ENCODE measurements around the gene CALR. TPM values are rescaled to one million over a fixed set of nuclear protein-coding genes. Genes with fewer than 3 reads are reported as not detected.
A peak's percentile ranks its signal among the peaks of the same experiment; 100 is the strongest.

The CALR gene
- total and polyA plus RNA-seq, 9 of the 15 experiments (the other 6 are each of a cell fraction or from before 2014, with no cell fraction given) = 126 to 811 (median 642) TPM

DNA sequence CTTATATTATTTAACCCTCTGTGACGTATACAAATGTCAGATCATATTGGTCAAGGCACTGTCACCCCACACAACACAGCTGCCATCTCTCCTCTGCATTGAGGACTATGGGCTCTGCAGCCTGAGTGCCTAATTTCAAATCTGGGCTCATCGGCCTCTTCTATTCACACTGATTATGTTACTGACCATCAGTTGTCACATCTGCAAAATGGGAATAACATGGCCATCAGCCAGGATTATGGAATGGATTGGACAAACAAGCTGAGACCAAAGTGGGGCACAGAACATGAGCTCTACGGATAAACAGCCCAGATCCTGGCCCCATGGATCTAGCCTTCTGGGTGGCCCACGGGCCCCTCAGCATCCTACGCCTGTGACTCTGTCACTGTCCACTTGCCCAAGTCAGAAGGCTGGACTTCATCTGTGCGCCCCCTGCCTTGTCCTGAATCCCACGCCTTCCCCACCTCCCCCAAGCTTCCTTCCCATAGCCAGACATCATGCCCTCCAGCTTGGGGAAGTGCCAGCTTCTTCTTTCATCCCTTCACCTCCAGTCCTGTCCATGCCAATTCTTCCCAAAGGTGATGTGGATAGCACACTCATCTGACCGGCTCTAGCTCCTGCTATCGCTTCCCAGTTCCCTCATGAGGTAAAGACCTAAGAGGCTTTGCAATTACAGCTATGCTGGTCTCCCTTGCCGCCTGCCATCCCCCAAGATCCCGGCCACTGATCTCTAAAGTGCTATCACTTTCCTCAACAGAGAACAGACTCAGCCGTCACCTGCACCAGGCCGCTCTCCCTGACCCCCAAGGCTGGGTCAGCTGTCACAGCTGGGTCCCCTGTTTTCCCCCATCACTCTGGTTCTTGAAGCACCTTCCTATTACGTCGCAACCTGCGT is 5.8 kb upstream of the CALR start (continued):
- 0 out of 2 replicates have a peak, but pooled peaks have one; percentile 41 for TF ChIP-seq STAG1 (CRISPR knock-in tag; IDR thresholded peaks at IDR 0.05; ENCODE audit: borderline replicate concordance)
- TF ChIP-seq ZNF76 (CRISPR knock-in tag; IDR thresholded peaks at IDR 0.05; ENCODE audit: borderline replicate concordance) = no peak
- TF ChIP-seq, protein P1, sequence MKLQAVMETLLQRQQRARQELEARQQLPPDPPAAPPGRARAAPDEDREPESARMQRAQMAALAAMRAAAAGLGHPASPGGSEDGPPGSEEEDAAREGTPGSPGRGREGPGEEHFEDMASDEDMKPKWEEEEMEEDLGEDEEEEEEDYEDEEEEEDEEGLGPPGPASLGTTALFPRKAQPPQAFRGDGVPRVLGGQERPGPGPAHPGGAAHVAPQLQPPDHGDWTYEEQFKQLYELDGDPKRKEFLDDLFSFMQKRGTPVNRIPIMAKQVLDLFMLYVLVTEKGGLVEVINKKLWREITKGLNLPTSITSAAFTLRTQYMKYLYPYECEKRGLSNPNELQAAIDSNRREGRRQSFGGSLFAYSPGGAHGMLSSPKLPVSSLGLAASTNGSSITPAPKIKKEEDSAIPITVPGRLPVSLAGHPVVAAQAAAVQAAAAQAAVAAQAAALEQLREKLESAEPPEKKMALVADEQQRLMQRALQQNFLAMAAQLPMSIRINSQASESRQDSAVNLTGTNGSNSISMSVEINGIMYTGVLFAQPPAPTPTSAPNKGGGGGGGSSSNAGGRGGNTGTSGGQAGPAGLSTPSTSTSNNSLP (IDR thresholded peaks at IDR 0.05; ENCODE audit: borderline replicate concordance, low read depth, low read length) = no peak
- TF ChIP-seq, protein P2, sequence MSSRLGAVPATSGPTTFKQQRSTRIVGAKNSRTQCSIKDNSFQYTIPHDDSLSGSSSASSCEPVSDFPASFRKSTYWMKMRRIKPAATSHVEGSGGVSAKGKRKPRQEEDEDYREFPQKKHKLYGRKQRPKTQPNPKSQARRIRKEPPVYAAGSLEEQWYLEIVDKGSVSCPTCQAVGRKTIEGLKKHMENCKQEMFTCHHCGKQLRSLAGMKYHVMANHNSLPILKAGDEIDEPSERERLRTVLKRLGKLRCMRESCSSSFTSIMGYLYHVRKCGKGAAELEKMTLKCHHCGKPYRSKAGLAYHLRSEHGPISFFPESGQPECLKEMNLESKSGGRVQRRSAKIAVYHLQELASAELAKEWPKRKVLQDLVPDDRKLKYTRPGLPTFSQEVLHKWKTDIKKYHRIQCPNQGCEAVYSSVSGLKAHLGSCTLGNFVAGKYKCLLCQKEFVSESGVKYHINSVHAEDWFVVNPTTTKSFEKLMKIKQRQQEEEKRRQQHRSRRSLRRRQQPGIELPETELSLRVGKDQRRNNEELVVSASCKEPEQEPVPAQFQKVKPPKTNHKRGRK (tag; IDR thresholded peaks at IDR 0.05) = no peak
- TF ChIP-seq HBP1 (CRISPR knock-in tag; IDR thresholded peaks at IDR 0.05) = 0 out of 2 replicates have a peak, but pooled peaks have one; percentile 41
- no peak for TF ChIP-seq ZNF146 (CRISPR knock-in tag; IDR thresholded peaks at IDR 0.05; ENCODE audit: unreplicated experiment)
- TF ChIP-seq KDM1A (IDR thresholded peaks at IDR 0.05) = peak in 1 of 2 experiments; percentile 27; a peak in 1 of 4 replicates
- TF ChIP-seq MEIS2 (IDR thresholded peaks at IDR 0.05; ENCODE audit: partially characterized antibody) = no peak
